ENCODE data around the gene FRK. TPM values are rescaled to one million over a fixed set of nuclear protein-coding genes. Genes with fewer than 3 reads are reported as not detected.
"Not testable (repeated sequence)": the region's sequence is repeated elsewhere in the genome, so short reads cannot be mapped to it uniquely, and the experiment has no call there.

The FRK gene
- total and polyA plus RNA-seq, 7 donors = 0.16 to 6.5 (median 0.71) TPM

DNA sequence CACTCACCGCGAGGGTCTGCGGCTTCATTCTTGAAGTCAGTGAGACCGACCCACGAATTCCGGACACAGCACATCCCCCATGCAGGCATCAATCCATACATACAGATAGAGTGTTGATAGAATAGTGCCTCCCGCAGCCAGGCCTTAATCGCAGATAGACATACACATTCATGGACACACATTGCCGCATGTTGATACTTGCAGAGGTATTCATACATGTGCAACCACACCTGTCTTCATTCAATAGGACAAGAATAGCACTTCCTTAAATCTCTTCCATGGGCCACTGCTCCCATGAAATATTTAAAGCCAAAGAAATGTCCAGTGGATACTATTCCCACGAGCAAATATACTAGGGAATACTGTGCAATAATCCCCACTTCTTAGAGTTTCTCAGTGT, 170.5 kb downstream of the FRK start:
- no peak for DNase-seq
- WGBS, 2 donors = 94 to 95% methylated on average over 10 of the region's 10 CpGs
- no peaks in the 10 kb centered on the region for H3K9me3 ChIP-seq
- no peaks in the 10 kb centered on the region for H3K4me1 ChIP-seq
- no peaks in the 10 kb centered on the region for H3K36me3 ChIP-seq
- no peak overlapping the region for H3K4me3 ChIP-seq
- TF ChIP-seq EP300 (IDR thresholded peaks at IDR 0.05) (no peak), POLR2AphosphoS5 (IDR thresholded peaks at IDR 0.05) (no peak), POLR2A (IDR thresholded peaks at IDR 0.05) (no peak)
- TF ChIP-seq, protein P1, sequence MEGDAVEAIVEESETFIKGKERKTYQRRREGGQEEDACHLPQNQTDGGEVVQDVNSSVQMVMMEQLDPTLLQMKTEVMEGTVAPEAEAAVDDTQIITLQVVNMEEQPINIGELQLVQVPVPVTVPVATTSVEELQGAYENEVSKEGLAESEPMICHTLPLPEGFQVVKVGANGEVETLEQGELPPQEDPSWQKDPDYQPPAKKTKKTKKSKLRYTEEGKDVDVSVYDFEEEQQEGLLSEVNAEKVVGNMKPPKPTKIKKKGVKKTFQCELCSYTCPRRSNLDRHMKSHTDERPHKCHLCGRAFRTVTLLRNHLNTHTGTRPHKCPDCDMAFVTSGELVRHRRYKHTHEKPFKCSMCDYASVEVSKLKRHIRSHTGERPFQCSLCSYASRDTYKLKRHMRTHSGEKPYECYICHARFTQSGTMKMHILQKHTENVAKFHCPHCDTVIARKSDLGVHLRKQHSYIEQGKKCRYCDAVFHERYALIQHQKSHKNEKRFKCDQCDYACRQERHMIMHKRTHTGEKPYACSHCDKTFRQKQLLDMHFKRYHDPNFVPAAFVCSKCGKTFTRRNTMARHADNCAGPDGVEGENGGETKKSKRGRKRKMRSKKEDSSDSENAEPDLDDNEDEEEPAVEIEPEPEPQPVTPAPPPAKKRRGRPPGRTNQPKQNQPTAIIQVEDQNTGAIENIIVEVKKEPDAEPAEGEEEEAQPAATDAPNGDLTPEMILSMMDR (IDR thresholded peaks at IDR 0.05) = no peak
- no peaks in the 10 kb centered on the region for H3K27me3 ChIP-seq
- intact Hi-C loops (cut with DNase I) = no loop called here
- H3K27ac ChIP-seq = no peak overlapping the region

DNA sequence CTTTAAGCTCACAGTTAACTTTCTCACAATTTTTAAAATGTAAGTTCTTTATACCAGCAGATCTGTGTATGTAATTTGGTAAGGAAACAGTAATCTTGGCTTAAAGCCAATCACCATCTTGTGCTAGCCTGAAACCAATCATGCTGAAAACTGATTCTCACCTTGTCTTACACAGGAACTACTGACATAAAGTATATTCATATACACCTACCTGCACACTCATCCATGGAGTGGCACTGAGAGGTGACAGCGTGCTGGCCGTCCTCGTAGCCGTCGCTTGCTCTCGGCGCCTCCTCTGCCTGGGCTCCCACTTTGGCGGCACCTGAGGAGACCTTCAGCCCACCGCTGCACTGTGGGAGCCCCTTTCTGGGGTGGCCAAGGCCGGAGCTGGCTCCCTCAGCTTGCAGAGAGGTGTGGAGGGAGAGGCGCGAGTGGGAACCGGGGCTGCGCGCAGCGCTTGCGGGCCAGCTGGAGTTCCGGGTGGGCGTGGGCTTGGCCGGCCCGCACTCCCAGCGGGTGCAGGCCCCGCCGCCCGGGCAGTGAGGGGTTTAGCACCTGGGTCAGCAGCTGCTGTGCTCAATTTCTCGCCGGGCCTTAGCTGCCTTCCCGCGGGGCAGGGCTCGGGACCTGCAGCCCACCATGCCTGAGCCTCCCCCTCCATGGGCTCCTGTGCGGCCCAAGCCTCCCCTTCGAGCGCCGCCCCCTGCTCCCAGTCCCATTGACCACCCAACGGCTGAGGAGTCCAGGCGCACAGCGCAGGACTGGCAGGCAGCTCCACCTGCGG, 171.8 kb downstream of the FRK start:
- DNase-seq; H3K27me3 ChIP-seq; intact Hi-C loops (cut with DNase I); H3K36me3 ChIP-seq; H3K27ac ChIP-seq; H3K4me3 ChIP-seq; H3K9me3 ChIP-seq; H3K4me1 ChIP-seq: not testable (repeated sequence)
- 96% methylated on average over 38 of the region's 38 CpGs for WGBS, 2 donors

DNA sequence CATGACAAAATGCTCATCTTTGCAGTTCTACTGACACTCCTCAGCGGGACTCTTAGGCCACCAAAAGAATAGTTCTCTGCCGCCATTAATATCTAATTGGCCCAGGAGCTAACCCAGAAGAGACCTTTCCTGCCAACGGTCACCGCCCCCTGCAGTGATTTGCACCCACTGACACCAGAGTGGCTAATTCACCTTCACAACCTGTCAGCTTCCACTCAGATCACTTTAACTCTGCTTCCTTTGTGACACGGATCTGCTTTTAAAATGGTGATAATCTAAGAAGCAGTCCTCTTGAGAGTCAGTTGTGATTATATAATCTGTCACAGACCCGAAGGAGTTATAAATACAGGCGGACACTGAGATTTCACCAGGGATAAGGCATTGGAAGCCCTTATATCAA, 172.8 kb downstream of the FRK start:
- Histone ChIP-seq H3K4me1 (peaks cover 0 to 5% (median 2%) of the 10 kb centered on the region in 4 donors), H3K27ac (no peak overlapping the region), H3K36me3 (no peaks in the 10 kb centered on the region), H3K27me3 (no peaks in the 10 kb centered on the region), H3K4me3 (no peak overlapping the region), H3K9me3 (no peaks in the 10 kb centered on the region)
- WGBS, 2 donors = 86% methylated on average over 7 of the region's 7 CpGs
- TF ChIP-seq POLR2AphosphoS5 (IDR thresholded peaks at IDR 0.05) = no peak
- TF ChIP-seq POLR2A (IDR thresholded peaks at IDR 0.05) = no peak
- TF ChIP-seq EP300 (IDR thresholded peaks at IDR 0.05) = no peak
- TF ChIP-seq, protein P1 (IDR thresholded peaks at IDR 0.05) = no peak
- intact Hi-C loops (cut with DNase I) = no loop called here
- no peak for DNase-seq

DNA sequence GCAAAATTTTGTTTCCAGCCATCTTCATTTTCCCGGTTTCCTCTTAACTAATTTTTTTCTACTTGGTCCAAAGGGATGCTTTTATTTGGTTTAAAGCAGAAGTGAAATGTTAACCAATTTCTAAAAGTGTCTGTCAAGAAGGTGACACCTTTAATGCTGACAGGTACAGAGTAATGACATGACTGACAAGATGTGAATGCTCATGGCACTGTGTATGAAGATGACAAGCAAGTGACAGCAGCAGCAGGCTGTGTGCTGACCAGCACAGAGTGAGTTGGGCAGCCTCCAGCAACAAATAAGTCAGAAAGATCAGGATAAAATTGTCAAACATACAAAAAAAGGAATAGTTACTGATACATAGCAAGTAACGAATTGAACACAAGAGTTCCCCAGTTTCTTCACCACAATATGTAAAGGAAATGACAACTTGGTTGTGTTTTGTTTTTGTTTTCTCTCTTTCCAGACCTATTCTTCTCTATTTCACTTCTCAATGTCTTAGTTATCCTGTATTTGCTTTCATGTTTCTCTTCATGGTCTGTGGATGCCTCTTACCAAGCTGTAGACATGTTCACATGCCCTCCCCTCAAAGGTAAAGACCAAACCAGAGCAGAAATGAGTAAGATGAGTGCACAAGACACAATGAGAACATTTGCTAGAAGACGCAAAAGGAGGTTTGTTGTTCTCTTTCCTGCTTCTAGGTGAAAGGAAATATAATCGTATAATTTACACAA, 174.9 kb downstream of the FRK start:
- Histone ChIP-seq H3K4me1 (peaks cover 0 to 11% (median 4%) of the 10 kb centered on the region in 4 donors), H3K27me3 (no peaks in the 10 kb centered on the region), H3K9me3 (no peaks in the 10 kb centered on the region), H3K27ac (no peak overlapping the region), H3K36me3 (no peaks in the 10 kb centered on the region), H3K4me3 (no peak overlapping the region)
- TF ChIP-seq POLR2A (IDR thresholded peaks at IDR 0.05) = no peak
- TF ChIP-seq POLR2AphosphoS5 (IDR thresholded peaks at IDR 0.05) = no peak
- TF ChIP-seq, protein P1 (IDR thresholded peaks at IDR 0.05) = no peak
- intact Hi-C loops (cut with DNase I) = no loop called here
- WGBS, 2 donors = 75 to 76% methylated on average over 4 of the region's 4 CpGs
- DNase-seq = no peak

DNA sequence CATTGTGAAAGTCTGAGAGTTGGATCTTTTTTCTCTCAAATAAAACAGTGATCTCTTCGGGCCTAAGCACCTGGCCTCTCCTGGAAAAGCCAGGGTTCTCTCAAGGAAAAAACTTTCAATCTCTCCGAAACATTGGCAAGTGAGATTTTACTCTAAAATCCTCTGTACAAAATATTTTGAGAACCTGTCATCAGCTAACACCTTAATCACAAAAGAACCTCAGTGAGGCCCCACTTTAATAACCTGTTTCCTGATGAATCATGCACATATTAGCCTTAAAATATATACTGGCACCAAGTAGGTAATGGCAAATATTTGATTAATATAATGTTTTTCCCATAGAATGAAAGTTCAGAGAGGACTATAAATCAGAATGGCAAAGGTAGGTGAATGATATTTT, 177.9 kb downstream of the FRK start:
- no peaks in the 10 kb centered on the region for H3K27me3 ChIP-seq
- H3K4me1 ChIP-seq = peaks cover 0 to 11% (median 4%) of the 10 kb centered on the region in 4 donors
- H3K4me3 ChIP-seq = no peak overlapping the region
- H3K27ac ChIP-seq = peak overlapping the region in 2 of 4 donors; percentile 32 to 40
- no peaks in the 10 kb centered on the region for H3K9me3 ChIP-seq
- intact Hi-C loops (cut with DNase I) = no loop called here
- H3K36me3 ChIP-seq = no peaks in the 10 kb centered on the region
- TF ChIP-seq, protein P1 (IDR thresholded peaks at IDR 0.05) = no peak
- TF ChIP-seq EP300 (IDR thresholded peaks at IDR 0.05) = no peak
- TF ChIP-seq POLR2AphosphoS5 (IDR thresholded peaks at IDR 0.05) = no peak
- no peak for TF ChIP-seq POLR2A (IDR thresholded peaks at IDR 0.05)
- WGBS, 2 donors = 85 to 89% methylated on average over 2 of the region's 2 CpGs
- DNase-seq = no peak

Data from sigmoid colon (tissue), 7 donors.